ENCODE measurements around the gene PPM1M.

PPM1M gene

DNA sequence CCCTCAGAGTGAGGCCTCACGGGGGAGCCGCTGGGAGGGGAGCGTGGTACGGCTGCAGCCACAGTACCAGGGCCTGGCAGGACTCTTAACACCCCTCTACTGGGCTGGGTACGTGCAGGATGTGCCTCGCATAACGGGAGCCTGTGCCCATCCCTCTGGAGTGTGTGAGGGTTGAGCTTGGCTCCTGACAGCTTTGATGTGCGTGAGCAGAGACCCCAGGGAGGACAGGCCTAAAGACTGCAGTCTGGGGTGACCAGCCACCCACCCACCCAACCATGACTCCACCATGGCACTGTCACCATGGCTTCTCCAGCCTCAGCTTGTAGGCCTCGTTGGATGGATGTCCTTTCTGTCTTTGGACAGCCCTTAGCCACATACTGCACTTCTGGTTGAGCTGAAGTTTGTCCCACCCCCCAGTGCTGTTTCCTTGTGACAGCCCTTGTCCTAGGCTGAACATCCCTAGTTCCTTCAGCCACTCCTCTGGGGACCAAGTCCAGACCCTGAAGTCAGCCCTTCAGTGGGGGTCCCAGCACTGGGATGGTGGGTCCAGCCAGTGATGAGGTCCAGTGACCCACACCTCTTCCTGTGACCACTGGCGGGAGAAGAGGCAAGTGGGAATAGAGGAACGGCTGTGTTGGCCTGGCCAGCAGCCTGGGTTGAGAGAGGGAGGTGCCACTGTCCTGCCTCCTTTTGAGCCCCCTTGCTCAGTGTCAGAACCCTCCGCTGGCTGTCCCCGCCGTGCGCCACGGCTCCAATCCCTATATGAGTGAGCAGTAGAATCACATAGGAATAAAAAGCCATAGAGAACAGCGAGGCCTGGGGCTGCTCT, 48.1 kb downstream of the PPM1M start:
- H3K4me3 ChIP-seq (ENCODE audit: low read depth, low read length): no peak overlapping the region
- TF ChIP-seq CTCF (IDR thresholded peaks at IDR 0.05; ENCODE audit: insufficient read depth, low read depth, low read length, missing control alignments): no peak

GRCh38 chr3:52294320-52295150, 49.0 kb downstream of the PPM1M start:
- no peak for DNase-seq (ENCODE audit: low read depth)
- H3K4me3 ChIP-seq (ENCODE audit: low read depth, low read length): no peak overlapping the region
- TF ChIP-seq CTCF (IDR thresholded peaks at IDR 0.05; ENCODE audit: insufficient read depth, low read depth, low read length, missing control alignments): no peak

More for the DNA sequence above, 48.1 kb downstream of the PPM1M start:
- no peak for DNase-seq (ENCODE audit: low read depth)

DNA sequence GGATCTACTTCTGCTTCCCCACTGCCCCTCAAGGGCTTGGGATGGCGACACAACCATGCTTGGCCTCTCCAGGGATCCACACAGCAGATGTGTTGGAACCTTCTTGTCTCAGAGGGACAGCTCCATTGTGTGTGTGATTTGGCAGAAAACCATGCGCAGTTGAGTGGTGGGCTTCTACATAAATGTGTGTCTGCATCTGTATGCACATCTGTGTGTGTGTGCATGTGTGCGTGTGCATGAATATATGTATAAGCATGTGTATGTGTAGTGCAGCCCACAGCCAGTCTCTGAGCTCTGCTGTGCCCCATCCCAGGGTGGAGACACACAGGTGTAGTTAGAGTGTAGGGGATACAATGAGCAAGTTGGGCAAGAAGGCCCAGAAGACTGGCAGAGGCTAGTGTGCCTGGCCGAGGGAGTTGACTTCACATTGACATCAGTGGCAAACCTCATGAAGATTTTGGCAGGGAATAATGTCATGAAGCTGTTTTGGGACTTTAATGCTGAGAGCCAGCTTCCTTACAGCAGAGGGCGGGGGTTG, 50.2 kb downstream of the PPM1M start:
- TF ChIP-seq CTCF (IDR thresholded peaks at IDR 0.05; ENCODE audit: insufficient read depth, low read depth, low read length, missing control alignments): no peak
- no peak overlapping the region for H3K4me3 ChIP-seq (ENCODE audit: low read depth, low read length)
- no peak for DNase-seq (ENCODE audit: low read depth)

- TF ChIP-seq CTCF (IDR thresholded peaks at IDR 0.05; ENCODE audit: insufficient read depth, low read depth, low read length, missing control alignments): no peak
- H3K4me3 ChIP-seq (ENCODE audit: low read depth, low read length): no peak overlapping the region
- no peak for DNase-seq (ENCODE audit: low read depth)
Observed at GRCh38 chr3:52297242-52298148, 51.9 kb downstream of the PPM1M start.

GRCh38 chr3:52298149-52299098, 52.9 kb downstream of the PPM1M start:
- no peak for DNase-seq (ENCODE audit: low read depth)
- TF ChIP-seq CTCF (IDR thresholded peaks at IDR 0.05; ENCODE audit: insufficient read depth, low read depth, low read length, missing control alignments): no peak
- H3K4me3 ChIP-seq (ENCODE audit: low read depth, low read length): no peak overlapping the region

Measured in GM12865 (cell line).